ENCODE results near the gene SMAD2.

DNA sequence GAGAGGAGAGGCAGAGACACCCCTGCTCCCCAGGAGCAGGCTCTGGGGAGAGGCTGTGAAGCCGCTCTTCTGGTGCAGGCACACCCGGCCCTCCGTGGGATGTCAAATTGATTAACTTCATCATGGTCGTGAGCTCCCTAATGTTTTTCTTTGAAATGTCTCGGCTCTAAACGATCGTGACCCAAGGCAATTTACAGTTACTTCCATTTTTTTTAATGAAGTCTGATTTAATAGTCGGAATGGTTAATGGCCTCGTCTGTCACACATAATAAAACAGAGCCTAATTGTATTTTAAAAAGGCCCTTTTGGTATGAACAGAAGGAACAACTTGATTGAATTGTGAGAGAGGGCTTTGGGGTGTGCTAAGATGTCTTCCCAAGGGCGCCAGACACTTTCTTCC is 130.2 kb downstream of the SMAD2 start:
- TF ChIP-seq TAF1 (IDR thresholded peaks at IDR 0.05; ENCODE audit: borderline replicate concordance, low read depth, low read length): no peak
- no peak for TF ChIP-seq POLR2A (IDR thresholded peaks at IDR 0.05; ENCODE audit: low read depth, low read length)
